Measurements from ENCODE around the gene VAPA.

GRCh38 chr18:9898792-9899549 lies 14.8 kb upstream of the VAPA start:
- TF ChIP-seq, protein P1, sequence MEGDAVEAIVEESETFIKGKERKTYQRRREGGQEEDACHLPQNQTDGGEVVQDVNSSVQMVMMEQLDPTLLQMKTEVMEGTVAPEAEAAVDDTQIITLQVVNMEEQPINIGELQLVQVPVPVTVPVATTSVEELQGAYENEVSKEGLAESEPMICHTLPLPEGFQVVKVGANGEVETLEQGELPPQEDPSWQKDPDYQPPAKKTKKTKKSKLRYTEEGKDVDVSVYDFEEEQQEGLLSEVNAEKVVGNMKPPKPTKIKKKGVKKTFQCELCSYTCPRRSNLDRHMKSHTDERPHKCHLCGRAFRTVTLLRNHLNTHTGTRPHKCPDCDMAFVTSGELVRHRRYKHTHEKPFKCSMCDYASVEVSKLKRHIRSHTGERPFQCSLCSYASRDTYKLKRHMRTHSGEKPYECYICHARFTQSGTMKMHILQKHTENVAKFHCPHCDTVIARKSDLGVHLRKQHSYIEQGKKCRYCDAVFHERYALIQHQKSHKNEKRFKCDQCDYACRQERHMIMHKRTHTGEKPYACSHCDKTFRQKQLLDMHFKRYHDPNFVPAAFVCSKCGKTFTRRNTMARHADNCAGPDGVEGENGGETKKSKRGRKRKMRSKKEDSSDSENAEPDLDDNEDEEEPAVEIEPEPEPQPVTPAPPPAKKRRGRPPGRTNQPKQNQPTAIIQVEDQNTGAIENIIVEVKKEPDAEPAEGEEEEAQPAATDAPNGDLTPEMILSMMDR (IDR thresholded peaks at IDR 0.05; ENCODE audit: low read length): no peak
- no peak for TF ChIP-seq EZH2 (IDR thresholded peaks at IDR 0.05; ENCODE audit: borderline replicate concordance, low read length)

All from OCI-LY1 (cell line).